ENCODE data around the gene RAB31.

RAB31 gene

DNA sequence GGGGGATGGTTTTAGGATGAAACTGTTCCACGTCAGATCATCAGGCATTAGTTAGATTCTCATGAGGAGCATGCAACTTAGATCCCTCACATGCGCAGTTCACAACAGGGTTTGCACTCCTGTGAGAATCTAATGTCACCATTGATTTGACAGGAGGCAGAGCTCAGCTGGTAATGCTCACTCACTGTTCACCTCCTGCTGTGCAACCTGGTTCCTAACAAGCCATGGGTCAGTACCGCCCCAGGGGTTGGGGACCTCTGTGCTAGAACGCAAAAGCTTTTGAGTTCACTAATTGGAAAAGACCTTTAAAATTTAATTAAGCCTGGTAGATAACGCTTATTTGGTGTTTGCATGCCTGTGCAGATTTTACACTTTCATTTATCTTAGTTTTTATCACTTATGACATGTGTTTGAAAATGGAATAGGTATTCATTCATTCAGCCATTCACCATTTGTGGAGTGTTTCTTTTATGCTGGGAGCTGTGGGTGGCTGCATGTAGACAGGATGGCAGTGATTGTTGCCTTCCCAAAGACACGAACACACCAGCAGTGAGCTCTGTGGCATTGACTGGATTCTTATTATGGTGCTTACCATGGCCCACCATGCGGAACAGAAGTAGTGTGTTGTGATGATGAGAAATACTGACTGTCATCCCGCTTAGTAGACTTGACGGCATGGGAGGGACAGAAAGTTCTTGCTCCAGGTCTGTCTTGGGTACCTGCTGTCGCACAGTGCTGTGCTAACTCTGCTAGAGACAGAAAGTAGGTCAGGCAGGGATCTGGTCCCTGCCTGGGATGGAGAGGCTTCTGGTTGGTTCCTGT is 6.4 kb downstream of the RAB31 start:
- DNase-seq (ENCODE audit: low spot score), result no peak

- DNase-seq (ENCODE audit: low spot score), result no peak
These were observed 6.9 kb downstream of the RAB31 start for GRCh38 chr18:9715088-9715343.

DNA sequence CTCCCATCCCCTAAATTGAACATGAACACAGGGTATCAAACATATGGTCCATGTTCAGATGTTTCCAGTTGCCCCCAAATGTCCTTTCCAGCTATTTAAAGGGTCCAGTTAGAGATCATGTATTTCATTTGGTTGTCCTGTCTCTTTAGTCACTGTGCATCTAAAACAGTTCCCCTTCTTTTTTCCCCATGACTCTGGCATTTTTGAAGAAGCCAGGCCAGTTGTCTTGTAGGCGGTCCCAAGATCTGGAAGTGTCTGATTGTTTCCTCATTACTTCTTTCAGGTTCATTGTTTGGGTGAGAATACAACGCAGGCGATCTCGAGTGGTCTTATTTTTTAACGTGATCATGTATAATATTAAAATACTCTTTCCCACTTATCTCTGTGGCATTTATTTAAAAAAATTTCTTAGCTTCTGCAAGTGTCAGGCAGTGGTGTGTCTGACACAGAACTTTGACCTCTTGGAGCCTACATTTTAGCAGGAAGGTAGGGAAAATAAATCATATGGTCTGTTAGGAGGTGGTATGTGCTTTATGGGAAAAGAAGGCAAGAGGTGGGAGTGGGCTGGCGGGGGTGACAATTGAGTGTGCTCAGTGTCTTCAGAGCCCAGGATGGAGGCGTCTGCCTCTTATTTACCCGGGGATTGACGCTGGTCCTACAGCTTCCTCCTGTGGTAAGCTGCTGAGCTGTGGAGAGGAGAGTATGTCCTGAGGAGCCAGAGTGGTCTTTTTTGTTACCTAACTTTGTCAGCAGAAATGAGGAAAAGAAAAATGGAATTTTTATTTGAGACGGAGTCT is 8.1 kb downstream of the RAB31 start:
- no peak for DNase-seq (ENCODE audit: low spot score)

DNA sequence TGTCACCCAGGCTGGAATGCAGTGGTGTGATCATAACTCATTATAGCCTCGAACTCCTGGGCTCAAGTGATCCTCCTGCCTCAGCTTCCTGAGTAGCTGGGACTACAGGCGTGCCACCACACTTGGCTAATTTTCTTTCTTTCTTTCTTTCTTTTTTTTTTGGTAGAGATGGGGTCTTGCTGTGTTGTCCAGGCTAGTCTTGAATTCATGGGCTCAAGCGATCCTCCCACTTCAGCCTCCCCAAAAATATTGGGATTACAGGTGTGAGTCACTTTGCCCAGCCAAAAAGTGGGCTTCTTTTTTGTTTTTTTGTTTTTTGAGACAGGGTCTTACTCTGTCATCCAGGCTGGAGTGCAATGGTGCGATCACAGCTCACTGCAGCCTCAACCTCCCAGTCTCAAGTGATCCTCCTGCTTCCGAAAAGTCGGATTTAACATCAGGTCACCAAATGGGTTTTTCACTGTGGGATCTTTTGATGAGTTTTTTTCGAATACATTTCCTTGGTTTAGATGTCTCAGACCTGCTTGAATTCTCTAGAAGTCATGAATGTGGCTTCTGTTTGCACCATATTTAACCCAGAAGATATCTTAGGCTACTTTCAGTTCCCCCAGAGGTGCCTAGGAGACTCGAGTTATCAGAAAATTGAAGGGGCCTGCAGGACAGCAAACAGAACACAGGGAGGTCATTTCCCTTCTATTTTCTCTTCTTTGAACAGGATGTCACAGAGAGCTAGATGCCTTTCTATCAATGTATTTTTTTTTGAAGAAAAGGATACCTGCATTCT is 8.9 kb downstream of the RAB31 start:
- DNase-seq (ENCODE audit: low spot score), result no peak

GRCh38 chr18:9719421-9719981 is 11.4 kb downstream of the RAB31 start:
- DNase-seq (ENCODE audit: low spot score), result no peak

DNA sequence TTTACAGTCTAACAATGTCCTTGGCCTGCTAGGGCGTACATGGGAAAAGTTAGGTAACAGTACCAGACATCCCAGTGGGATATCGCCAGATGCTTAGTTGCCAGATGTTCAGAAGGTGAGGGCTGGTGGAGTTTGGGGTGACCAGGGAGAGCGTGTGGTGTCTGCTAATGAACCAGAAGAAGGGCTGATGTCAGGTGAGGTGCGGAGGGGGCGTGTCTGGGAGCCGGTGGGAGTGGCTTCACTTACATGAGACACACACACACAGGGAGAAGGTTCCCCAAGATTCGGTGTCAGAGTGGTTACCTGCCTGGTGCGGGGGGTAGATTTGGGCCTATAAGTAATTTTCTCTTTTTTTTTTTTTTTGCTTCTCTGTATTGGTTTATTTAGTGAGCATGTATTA is 12.2 kb downstream of the RAB31 start:
- DNase-seq (ENCODE audit: low spot score), result no peak

DNA sequence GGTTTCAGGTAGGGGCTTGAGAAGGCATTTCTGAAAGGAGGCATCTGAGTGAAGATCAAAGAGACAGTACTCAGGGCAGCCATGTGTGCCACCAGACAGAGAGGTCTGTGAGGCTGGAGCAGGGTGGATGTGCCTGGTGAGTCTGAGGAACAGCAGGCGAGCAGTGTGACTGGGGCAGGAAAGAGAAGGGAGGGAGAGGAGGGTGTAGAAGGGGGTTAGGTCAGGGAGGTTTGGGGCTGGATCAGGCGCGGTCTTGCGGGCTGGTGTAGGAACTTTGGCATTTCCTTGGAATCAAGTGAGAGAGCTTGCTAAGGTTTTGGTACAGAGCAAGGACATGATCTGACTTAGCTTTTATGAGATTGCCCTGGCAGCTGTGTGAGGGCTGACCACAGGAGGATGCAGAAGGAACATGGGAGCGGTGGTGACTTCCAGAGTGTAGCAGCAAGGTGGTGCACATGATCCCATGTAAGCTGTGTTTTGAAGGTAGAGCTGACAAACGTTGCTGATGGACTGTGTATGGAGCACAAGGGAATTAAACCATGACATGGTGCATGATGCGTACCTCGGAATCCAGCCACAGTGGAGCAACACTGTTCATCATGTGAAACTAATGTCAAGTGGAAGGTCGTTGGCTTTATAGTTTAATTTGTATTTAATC is 13.9 kb downstream of the RAB31 start:
- DNase-seq (ENCODE audit: low spot score), result no peak

GRCh38 chr18:9722691-9723090 is 14.6 kb downstream of the RAB31 start:
- DNase-seq (ENCODE audit: low spot score), result no peak

DNA sequence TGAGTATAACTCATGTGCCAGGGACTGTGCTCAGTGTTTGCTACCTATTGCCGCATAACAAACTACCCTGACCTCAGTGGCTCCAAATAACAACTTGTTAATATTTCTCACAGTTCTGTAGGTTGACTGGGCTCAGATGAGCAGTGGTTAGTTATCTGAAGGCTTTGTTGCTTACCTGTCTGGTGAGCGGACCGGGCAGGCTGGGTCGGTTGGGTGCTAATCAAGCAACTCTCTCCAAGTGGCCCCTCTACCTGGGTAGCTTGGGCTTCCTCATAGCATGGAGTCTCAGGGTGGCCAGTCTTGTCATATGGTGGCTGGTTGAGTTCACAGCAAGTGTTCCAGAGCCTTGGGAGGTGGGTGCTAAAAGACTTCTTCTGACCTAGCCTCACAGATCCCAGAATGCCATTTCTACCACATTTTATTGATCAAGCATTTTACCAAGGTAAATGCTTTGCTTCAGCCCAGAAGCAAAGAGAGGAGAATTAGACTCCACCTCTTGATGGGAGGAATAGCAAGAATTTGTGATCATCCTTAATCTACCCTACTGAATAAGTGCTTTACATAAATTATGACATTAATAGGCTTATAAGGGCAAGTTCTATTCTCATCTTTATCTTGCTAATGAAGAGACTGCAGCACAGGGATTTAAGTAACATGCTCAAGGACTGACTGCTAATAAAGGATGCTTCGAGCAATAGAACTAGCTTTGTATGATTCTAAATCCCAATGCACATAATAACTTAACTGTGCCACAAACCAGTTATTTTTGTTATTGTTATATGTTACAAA is 16.9 kb downstream of the RAB31 start:
- DNase-seq (ENCODE audit: low spot score), result no peak

GRCh38 chr18:9726175-9726574 is 18.1 kb downstream of the RAB31 start:
- no peak for DNase-seq (ENCODE audit: low spot score)

GRCh38 chr18:9726936-9727335 is 18.8 kb downstream of the RAB31 start:
- DNase-seq (ENCODE audit: low spot score), result no peak

DNA sequence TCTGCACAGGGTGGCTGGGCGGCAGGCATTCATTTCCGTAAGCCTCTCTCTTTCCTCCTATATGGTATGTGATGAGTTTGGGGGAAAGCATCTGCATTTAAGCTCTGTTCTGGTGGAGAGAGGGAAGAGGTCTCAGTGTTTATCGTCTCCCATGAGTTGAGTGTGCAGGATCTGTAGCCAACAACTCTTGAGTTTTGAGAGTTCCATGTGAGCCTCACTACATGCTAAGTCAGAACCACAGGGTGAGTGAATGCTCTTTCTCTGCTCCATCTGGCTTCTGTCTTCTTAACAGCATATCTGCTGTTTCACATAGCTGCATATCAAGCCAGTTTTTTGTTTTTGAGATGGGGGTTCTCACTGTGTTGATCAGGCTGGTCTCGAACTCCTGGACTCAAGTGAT is 22.7 kb downstream of the RAB31 start:
- no peak for DNase-seq (ENCODE audit: low spot score)

- no peak for DNase-seq (ENCODE audit: low spot score)
These were observed 23.3 kb downstream of the RAB31 start for GRCh38 chr18:9731380-9731779.

- no peak for DNase-seq (ENCODE audit: low spot score)
These were observed 23.9 kb downstream of the RAB31 start for GRCh38 chr18:9732031-9732430.

GRCh38 chr18:9734189-9734588 is 26.1 kb downstream of the RAB31 start:
- no peak for DNase-seq (ENCODE audit: low spot score)

- no peak for DNase-seq (ENCODE audit: low spot score)
These were observed 27.1 kb downstream of the RAB31 start for GRCh38 chr18:9735238-9735637.

DNA sequence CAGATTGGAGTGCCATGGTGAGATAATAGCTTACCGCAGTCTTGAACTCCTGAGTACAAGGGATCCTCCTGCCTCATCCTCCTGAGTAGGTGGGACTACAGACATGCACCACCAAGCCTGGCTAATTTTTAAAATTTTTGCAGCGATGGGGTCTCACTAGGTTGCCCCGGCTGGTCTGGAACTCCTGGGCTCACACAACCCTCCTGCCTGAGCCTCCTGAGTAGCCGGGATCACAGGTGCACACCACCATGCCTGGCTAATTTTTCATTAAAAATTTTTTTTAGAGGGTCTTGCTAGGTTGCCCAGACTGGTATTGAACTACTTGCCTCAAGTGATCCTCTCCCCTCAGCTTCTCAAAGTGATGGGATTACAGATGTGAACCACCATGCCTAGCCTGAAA is 27.8 kb downstream of the RAB31 start:
- no peak for DNase-seq (ENCODE audit: low spot score)

DNA sequence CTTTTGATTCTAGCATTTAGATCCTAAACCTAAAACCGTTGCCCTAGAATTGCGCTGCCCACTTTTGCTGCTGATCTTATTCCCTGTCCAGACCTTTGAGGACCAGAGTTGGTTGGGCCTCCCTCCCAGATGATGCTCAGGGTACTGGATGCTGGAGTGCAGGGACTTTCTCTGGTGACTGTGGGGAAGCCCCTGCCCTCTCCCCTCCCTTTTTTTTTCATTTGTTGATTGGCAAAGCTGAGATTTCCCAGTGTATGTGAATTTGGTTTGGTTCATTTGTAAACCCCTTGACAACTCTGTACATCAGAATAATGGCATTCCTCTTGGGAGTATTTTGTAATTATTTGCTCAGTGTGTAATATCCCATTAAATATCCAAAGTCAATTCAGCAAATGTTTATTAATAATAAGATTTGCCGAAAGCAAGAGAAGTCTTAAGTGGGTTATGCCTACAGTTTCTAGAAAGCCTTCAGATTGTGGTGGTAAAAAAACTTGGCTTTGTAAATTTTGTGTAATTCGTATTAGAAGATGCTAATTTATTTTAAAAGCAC is 28.3 kb downstream of the RAB31 start:
- no peak for DNase-seq (ENCODE audit: low spot score)

DNA sequence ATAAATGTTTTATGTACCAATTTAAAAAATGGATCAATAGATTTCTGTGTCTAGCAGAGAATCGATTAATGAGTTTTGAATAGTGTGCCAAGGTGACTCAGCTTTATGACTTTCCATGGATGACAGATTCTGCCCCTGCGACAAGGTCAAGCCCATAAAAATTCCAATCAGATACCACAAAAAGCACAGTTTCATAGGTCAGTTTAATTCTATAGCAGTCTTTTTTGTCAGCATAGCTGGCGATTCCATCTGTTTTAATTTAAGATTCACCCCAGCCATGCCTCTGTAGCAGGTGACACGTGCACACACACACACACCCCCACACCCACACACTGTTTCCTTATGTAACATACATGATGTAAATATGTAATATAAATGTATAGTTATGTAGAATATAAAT is 28.9 kb downstream of the RAB31 start:
- no peak for DNase-seq (ENCODE audit: low spot score)

DNA sequence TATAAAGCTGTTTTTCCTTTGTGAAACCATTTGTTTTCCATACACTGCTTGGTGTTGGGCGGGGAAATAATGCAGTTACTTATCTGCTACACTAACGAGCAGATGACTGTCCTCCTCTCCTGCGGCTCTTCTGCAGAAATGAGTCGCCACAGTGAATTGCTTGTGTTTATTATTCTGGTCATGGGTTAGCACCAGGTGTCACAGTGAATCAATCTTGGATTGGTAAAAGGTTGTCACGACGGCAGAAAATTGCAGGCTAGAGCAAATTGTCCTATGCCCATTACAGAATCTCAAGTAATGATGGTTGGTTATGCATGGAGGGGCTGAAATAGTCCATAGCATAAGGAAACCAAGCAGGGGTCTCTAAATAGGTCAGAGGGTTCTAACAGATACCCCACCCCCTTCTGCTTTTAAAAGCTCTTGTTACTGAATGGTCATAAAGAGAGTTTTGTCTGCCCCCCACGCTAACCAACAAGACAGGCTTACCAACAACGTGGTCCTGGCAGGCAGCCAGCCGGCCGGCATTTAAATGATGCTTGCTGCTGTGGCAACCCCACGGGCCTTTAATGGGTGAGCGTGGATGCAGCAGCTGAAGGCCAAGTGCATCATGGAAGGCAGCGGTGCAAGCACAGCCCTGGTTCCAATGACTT is 29.5 kb downstream of the RAB31 start:
- DNase-seq (ENCODE audit: low spot score), result no peak
